ENCODE results near the gene PPP1R2.
A peak's percentile ranks its signal among the peaks of the same experiment; 100 is the strongest.
"Not testable (repeated sequence)": the region's sequence is repeated elsewhere in the genome, so short reads cannot be mapped to it uniquely, and the experiment has no call there.

Gene PPP1R2

DNA sequence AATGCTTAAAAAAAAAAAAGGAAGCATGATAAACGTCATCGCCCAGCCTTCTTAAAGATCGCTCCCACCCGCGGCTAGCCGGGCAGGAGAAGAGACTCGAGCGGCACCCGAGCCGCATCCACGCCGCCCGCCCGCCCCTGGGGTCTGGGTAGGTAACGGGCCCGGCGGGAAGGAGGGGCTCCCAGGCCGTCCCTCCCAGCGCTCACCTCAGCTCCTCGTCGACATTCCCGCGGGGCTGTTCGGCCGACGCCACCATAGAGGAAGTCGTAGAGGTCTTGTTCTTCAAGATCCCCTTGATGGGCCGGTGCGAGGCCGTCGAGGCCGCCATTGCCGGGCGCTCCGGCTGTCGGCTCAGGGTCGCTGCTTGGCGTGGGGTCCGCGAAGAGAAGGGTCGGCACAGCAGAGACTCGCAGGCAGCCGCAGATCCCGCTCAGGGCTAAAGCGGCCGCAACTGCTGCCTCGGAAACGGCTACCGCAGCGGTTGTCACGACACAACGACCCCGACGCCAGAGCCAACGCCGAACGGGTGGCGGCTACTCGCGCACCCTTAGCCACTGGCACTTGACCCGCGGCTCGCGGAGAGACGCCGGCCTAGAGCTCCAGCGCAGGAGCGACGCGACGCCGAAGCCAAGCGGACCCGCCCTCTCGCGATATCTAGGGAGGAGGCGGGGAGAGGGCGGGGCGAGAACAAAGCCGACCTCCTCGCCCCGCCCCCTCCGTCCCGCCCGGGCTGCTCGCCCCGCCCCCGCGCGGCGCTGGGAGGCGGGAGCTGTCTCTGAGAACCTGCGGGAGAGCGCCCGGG, at the start of gene PPP1R2:
PPP1R2 (minus strand) TSS at position 628 of the 802 bp plus-strand sequence; CDS start at position 328, 300 bp downstream.
- peak; percentile 95 for DNase-seq (ENCODE audit: low spot score)

DNA sequence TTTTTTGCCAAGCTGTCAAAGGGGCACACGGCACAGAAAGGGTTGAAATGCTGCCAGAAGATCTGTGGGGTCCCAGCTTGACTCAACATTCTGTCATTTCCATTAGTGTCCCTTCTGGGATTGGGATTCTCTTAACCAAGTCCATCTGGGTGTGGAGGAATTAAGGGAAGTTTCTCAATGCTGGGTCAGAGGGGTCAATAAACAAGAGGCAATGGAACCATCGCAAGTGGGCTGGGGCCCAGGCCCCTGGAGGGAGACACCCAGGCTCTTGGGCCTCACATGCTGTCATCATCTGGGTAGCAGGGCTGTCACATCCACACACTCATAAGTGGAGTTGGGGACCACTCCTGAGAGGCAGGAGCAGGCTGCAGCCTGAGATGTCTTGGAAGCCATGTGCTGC, 48.7 kb upstream of the PPP1R2 start:
- no peak for DNase-seq (ENCODE audit: low spot score)

GRCh38 chr3:195591220-195591619, 48.1 kb upstream of the PPP1R2 start:
- DNase-seq (ENCODE audit: low spot score), result no peak

- not testable (repeated sequence) for DNase-seq (ENCODE audit: low spot score)
Observed at GRCh38 chr3:195590381-195590780, 47.3 kb upstream of the PPP1R2 start.

DNA sequence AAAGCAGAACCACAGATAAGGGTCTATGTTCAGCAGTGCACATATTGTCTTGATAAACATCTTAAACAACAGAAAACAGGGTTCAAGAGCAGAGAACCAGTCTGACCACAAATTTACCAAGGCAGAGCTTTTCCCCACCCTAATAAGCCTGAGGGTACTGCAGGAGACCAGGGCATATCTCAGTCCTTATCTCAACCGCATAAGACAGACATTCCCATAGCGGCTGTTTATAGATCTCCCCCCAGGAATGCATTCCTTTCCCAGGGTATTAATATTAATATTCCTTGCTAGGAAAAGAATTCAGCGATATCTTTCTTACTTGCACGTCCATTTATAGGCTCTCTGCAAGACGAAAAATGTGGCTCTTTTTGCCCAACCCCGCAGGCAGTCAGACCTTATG, 46.7 kb upstream of the PPP1R2 start:
- not testable (repeated sequence) for DNase-seq (ENCODE audit: low spot score)

GRCh38 chr3:195587824-195588223, 44.7 kb upstream of the PPP1R2 start:
- no peak for DNase-seq (ENCODE audit: low spot score)

GRCh38 chr3:195587406-195587805, 44.3 kb upstream of the PPP1R2 start:
- DNase-seq (ENCODE audit: low spot score), result no peak

DNA sequence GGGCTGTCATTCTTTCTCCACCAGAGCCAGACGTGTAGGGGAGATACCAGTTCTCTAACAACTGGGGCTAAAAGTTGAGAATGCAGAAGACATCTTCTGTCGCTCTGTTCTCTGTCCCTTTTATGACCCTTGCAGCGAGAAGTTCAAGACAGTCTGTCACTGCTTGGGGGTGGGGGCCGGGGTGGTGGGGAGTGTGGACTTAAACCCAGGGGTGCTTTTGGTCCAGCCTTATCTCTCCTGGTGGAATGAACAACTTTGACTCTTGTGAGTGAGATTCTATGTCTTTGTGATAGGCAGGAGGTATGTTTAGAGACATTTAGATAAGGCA, 41.4 kb upstream of the PPP1R2 start:
- DNase-seq (ENCODE audit: low spot score), result no peak

- DNase-seq (ENCODE audit: low spot score), result no peak
Observed at GRCh38 chr3:195583831-195584542, 40.9 kb upstream of the PPP1R2 start, which contains the start of gene APOD. Gene APOD (minus strand): TSS chr3:195583940. CDS start chr3:195579461, 4,479 bp downstream.

DNA sequence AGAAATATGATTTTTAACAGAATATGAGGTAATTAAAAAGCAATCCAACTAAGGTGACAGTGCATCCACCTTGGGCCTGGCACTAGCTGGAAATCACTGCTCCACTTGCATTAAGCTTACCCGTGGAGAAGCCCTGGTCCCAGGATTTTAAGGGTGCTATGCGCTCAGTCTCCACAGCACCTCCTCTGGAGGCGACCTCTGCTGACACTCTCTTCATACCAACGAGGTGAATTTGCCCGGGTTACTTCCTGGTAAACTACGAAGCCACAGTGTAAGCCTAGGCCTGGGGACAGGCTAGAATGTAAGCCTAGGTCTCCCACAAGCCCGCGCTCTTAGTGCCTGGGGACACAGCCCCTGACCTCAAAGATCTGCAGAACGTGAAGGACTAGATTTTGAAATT, 39.8 kb upstream of the PPP1R2 start:
- no peak for DNase-seq (ENCODE audit: low spot score)

GRCh38 chr3:195580744-195581443, 37.8 kb upstream of the PPP1R2 start:
- no peak for DNase-seq (ENCODE audit: low spot score)

- no peak for DNase-seq (ENCODE audit: low spot score)
Observed at GRCh38 chr3:195579281-195579680, 36.2 kb upstream of the PPP1R2 start.

DNA sequence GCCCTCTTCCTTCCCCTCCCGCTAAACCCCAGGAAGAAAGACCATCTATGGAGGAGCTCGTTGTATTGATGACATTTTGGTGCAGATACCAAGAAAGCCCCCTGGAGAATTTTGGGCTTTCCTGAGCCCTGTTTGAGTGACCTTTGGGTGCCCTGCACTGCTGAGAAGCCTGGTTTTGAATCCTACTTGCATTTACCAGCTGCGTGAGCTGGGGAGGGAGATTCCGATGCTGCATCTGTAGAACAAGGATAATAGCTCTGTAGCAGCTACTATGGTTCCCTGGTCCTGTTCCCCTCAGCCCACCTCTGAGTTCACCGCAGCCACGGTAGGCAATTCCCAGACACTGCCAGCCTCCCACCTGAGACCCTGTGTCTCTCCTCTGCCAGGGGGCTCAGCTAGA, 35.4 kb upstream of the PPP1R2 start:
- no peak for DNase-seq (ENCODE audit: low spot score)

DNA sequence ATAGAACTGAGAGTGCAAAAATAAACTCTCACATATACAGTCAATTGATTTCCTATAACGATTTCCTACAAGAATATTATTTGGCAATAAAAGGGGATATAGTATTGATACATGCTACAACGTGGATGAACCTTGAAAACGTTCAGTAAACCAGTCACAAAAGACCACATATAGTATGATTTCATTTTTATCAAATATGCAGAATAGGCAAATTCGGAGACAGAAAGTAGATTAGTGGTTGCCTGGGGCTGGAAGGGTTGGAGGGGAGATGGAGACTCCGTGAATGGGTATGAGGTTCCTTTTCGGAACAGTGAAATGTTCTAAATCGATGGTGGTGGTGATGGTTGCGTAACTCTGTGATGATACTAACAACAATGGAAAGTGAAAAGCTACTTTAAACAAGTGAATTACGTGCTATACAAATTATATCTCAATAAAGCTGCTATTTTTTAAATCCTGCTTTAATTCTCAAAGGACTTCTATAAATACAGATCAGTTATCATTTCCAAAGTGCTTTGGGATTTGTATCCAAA, 34.6 kb upstream of the PPP1R2 start:
- DNase-seq (ENCODE audit: low spot score), result no peak

DNA sequence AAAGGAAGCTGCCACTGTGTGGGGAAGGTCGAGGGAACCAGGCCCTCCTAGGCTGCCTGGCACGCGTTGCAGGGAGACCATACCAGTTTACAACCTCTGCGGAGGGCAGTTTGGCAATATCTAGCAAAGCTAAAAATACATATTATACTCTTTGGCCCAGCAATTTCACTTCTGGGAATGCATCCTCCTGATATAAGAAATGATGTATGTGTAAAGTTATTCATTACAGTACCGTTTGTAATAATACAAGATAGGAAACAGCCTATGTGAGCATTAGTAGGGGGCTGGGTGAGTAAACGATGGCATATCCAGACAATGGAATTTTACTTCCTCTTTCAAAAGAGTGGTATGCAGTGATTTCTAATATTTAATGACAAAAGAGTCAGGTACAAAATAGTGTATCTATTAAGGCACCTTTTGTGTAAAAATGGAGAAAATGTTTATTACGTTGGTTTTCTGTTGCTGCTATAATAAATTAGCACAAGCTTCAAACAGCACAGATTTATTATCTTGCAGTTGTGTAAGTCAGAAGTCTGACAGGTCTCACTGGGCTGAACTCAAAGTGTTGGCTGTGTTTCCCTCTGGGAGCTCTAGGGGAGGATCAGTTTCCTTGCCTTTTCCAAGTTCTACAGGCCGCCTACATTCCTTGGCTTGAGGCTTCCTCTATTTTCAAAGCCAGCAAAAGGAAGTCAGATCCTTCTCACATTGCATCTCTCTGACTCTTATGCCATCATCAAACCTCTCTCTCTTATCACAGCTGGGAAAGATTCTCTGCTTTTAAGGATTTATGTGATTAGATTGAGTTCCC, 31.6 kb upstream of the PPP1R2 start:
- no peak for DNase-seq (ENCODE audit: low spot score)

DNA sequence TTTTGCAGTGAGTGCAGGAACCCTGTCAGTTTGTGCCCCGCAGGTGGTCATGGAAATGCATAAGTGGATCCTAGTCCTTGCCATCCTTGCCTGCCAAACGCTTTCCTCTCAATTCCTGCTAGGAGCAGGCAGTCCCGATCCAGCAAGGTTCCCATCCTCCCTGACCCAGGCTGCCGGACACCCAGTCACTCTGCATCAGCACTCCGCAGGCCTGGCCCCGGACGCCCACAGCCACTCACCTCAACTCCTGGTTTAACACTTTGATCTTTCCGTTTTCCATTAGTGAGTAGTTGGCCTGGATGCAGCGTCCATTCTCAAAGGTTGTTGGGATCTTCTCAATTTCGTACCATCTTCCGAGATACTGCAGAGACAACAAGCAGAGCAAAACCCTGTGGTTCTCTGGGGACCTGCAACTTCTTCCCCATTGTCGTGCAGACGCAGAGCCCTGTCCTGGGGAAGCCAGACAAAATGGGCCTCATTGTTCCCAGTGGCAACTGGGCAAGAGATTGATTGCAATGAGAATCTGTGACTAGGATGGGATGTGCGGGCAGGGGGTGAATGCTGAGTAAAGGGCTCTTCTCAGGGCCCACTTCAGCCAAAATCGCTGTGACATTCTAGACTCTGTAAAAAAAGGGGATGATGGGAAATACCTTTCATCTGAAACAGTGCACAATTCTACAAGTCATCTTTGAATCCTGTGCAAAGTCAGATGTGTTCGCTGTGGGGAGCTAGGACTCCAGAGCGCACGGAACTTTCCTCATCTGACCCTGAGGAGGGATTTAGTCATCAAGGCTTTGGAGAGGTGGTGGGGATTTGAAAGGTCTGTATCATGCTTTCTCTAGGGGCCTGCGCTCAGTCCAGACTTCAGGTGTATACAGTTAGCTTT, 30.7 kb upstream of the PPP1R2 start:
- DNase-seq (ENCODE audit: low spot score), result no peak

- DNase-seq (ENCODE audit: low spot score), result no peak
Observed at GRCh38 chr3:195571361-195571760, 28.2 kb upstream of the PPP1R2 start.

- DNase-seq (ENCODE audit: low spot score), result no peak
Observed at GRCh38 chr3:195570912-195571311, 27.8 kb upstream of the PPP1R2 start.

GRCh38 chr3:195570344-195570743, 27.2 kb upstream of the PPP1R2 start:
- no peak for DNase-seq (ENCODE audit: low spot score)

DNA sequence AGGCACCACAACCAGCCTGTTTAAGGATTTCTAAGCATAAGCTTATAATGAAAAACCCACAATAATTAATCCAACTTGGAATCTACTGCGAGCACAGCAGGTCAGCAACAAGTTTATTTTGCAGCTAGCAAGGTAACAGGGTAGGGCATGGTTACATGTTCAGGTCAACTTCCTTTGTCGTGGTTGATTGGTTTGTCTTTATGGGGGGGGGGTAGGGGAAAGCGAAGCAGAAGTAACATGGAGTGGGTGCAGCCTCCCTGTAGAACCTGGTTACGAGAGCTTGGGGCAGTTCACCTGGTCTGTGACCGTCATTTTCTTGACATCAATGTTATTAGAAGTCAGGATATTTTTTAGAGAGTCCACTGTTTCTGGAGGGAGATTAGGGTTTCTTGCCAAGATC, 25.5 kb upstream of the PPP1R2 start:
- DNase-seq (ENCODE audit: low spot score), result no peak

GRCh38 chr3:195566797-195567196, 23.7 kb upstream of the PPP1R2 start:
- DNase-seq (ENCODE audit: low spot score), result no peak

Data from NAMALWA (cell line).